ENCODE data around the gene RAB9B.

GRCh38 chrX:103879339-103879738, 47.3 kb upstream of the RAB9B start:
- no peak for TF ChIP-seq CTCF (optimal IDR thresholded peaks at IDR 0.05 in 1 of 3, IDR thresholded peaks at IDR 0.05 in 1 of 3, conservative IDR thresholded peaks at IDR 0.05 in 1 of 3; ENCODE audit: extremely low read depth in 1 of 3, insufficient read depth in 2 of 3, low read length in 3 of 3)
- no peak for TF ChIP-seq EZH2 (IDR thresholded peaks at IDR 0.05; ENCODE audit: low read length)
